UCSD-AML1 (cell line): ENCODE data around the gene LRRN2.
"Not testable (repeated sequence)": the region's sequence is repeated elsewhere in the genome, so short reads cannot be mapped to it uniquely, and the experiment has no call there.

Experiments used
- DNase-seq: peaks from one replicate; lab custom pipeline; 2025; ENCODE audit not compliant: unreplicated experiment; lab: John Stamatoyannopoulos, UW

The LRRN2 gene

GRCh38 chr1:204685236-204686006 is at the start of gene LRRN2:
Gene LRRN2 (minus strand): TSS chr1:204685738. CDS start chr1:204619992, 65,746 bp downstream.
- no peak for DNase-seq

GRCh38 chr1:204735042-204735441 is 49.5 kb upstream of the LRRN2 start:
- no peak for DNase-seq

- no peak for DNase-seq
Observed at GRCh38 chr1:204733869-204734596, 48.5 kb upstream of the LRRN2 start.

- DNase-seq = no peak
Observed at GRCh38 chr1:204733289-204733688, 47.8 kb upstream of the LRRN2 start.

GRCh38 chr1:204731985-204732575 is 46.5 kb upstream of the LRRN2 start:
- DNase-seq = no peak

- no peak for DNase-seq
Observed at GRCh38 chr1:204731509-204731908, 46.0 kb upstream of the LRRN2 start.

GRCh38 chr1:204730826-204731459 is 45.4 kb upstream of the LRRN2 start:
- no peak for DNase-seq

GRCh38 chr1:204729516-204729915 is 44.0 kb upstream of the LRRN2 start:
- no peak for DNase-seq

- no peak for DNase-seq
Observed at GRCh38 chr1:204728456-204728855, 42.9 kb upstream of the LRRN2 start.

GRCh38 chr1:204728045-204728444 is 42.5 kb upstream of the LRRN2 start:
- DNase-seq = no peak

- DNase-seq = not testable (repeated sequence)
Observed at GRCh38 chr1:204727438-204727837, 41.9 kb upstream of the LRRN2 start.

GRCh38 chr1:204726478-204726877 is 40.9 kb upstream of the LRRN2 start:
- DNase-seq = no peak

GRCh38 chr1:204725821-204726448 is 40.4 kb upstream of the LRRN2 start:
- DNase-seq = no peak

GRCh38 chr1:204723131-204723787 is 37.7 kb upstream of the LRRN2 start:
- no peak for DNase-seq

- no peak for DNase-seq
Observed at GRCh38 chr1:204721373-204722055, 36.0 kb upstream of the LRRN2 start.

GRCh38 chr1:204716660-204717059 is 31.1 kb upstream of the LRRN2 start:
- DNase-seq = no peak

- DNase-seq = no peak
Observed at GRCh38 chr1:204714861-204715511, 29.4 kb upstream of the LRRN2 start.

GRCh38 chr1:204714194-204714860 is 28.8 kb upstream of the LRRN2 start:
- no peak for DNase-seq

- no peak for DNase-seq
Observed at GRCh38 chr1:204713541-204713940, 28.0 kb upstream of the LRRN2 start.
